HG03175 (cell line): ENCODE measurements around the gene PCBP3.
"Not testable (repeated sequence)": the region's sequence is repeated elsewhere in the genome, so short reads cannot be mapped to it uniquely, and the experiment has no call there.

Experiments
- ATAC-seq: cut with Tn5 transposase; IDR thresholded peaks from one replicate; pipeline ENCODE4 v1.9.1; 2021; ENCODE audit warnings: mild to moderate bottlenecking, moderate library complexity; ENCODE audit not compliant: unreplicated experiment

PCBP3 gene

DNA sequence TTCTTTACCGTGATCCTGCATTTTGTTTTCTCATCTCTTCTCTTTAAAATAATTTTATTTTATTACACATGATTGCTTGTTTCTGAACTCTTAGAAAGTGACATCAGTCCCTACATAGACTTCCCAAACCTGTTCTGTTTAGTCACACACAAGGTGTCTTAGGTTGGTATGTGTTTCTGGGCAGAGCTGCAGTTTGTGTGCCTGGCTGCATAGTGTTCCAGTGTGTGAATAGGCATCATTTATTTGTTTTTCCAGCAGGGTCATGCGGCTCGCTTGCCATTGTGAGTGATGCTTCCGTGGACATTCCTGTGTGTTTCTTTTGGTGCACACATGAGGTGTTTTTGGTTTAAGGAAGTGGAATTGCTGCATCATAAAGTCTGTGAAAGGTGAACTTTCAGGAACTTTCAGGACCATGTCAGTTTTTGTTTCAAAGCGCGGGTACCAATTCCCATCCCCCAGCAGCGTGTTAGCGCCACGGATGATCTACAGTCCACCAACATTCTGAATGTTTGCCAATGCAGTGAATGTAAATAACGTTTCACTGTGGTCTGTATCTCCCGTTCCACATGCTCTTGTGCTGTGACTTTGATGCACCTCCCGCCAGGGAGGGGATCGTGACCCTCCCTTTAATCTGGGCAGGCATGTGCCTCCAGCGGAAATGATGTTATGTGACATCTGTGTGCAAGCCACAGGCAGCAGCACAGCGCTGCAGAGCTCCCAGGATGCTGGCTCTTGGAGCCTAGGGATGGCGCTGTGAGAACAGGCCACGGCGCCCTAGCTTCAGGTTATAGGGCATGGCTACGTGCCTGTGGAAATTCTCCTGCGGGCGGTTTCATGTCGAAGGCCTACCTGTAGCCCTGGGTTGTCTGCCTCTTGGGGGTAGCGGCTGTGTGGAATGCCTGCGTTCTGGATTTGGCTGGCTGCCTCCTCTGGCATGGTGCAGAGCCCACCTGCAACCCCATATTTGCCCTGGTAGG is 193.5 kb downstream of the PCBP3 start:
- ATAC-seq, result no peak

- ATAC-seq, result no peak
Measured at GRCh38 chr21:45837936-45838335, 194.4 kb downstream of the PCBP3 start.

DNA sequence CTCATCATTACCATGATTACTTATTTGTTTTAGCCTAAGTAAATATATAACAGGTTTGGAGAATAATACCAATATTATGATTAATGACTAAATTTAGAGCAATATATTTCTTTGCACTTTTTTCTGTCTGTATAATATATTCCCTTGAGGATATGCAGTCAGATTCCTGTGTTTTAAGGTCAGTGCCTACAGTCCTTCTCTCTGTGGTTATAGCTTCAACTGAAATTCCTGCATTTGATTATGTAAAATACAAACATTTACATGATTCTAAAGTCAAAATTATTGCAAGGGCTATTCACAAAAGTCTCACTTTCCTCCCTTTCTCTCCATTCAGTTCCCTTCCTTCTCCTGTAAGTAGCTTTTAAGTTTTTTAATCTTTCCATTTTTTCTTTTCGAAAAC is 195.1 kb downstream of the PCBP3 start:
- no peak for ATAC-seq

- ATAC-seq, result no peak
Measured at GRCh38 chr21:45839274-45839673, 195.7 kb downstream of the PCBP3 start.

DNA sequence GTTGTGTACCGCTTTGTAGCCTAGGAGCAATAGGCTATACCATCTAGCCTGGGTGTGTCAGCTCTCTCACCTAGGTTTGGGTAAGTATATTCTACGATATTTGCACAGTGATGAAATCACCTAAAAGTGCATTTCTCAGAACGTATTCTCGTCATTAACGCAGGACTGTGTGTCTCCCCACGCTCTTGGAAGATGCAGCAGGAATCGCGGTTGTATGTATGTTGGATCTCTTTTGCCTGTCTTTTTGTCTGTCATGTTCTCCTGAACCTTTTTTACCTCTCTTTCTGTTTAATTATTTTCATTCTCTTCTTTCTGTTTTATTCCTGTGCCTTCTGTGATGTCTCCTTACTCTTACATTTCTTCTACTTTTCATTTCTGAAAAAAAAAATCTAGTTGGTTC is 197.5 kb downstream of the PCBP3 start:
- ATAC-seq, result no peak

GRCh38 chr21:45843426-45843825 is 199.9 kb downstream of the PCBP3 start:
- no peak for ATAC-seq

GRCh38 chr21:45844181-45844580 is 200.7 kb downstream of the PCBP3 start:
- ATAC-seq, result no peak

DNA sequence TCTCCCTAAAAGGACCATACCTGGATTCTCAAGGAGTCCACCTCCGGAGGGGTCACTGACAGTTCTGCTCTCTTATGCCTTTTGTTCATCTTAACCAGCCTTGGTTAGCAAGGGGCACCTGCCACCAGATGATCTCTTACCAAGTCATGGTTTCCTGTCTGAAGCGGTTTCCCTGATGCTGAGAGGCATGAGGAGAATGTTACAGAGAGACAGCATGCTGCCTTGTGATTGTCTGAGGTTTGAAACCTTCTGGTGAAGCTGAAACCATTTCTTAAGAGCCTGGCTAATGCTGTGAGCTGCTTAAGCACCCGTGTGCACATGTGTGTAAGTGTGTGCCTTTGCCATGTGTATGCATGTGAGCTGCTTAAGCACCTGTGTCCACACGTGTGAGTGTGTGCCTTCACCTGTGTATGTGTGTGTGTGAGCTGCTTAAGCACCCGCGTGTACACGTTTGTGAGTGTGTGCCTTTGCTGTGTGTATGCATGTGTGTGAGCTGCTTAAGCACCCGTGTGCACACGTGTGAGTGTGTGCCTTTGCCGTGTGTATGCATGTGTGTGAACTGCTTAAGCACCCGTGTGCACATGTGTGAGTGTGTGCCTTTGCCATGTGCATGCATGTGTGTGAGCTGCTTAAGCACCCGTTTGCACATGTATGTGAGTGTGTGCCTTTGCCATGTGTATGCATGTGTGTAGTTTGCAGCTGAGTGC is 201.7 kb downstream of the PCBP3 start:
- no peak for ATAC-seq

- no peak for ATAC-seq
Measured at GRCh38 chr21:45845770-45846090, 202.2 kb downstream of the PCBP3 start.

- ATAC-seq, result no peak
Measured at GRCh38 chr21:45846373-45847160, 203.0 kb downstream of the PCBP3 start.

DNA sequence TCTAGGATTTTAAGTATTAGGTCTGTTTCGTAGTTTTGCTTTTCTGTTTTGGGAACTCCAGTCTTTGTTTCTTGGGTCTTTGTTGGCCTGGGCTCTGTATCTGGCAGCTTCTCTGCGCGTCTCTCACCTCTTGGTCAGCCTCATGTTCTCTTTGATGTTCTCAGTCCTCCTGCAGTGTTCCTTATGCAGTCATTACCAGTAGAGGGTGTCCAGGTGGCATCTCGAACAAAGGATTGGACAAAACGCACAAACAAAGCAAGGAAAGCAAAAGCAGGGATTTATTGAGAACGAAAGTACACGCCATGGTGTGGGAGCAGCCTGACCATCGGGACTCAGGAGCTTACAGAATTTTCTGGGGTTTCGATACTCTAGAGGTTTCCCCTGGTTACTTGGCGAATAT is 204.3 kb downstream of the PCBP3 start:
- ATAC-seq, result no peak

DNA sequence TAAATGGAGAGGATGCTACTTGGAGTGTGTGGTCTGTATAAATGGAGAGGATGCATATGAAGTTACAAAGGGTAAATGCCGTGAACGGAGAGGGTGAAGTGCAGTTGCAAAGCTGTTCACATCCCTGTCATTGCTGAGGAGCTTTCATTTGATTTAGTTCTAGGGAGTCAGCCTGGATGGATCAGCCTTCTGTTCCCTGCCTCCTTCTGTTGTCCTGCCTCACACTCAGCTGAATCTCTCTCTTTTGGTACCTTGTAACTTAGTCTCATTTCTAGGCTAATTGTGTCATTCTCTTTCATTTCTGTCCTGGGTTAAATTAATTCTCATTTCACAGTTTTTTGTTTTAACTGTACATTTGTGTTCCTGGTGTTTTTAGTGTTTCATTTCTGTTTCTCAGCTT is 204.8 kb downstream of the PCBP3 start:
- no peak for ATAC-seq

DNA sequence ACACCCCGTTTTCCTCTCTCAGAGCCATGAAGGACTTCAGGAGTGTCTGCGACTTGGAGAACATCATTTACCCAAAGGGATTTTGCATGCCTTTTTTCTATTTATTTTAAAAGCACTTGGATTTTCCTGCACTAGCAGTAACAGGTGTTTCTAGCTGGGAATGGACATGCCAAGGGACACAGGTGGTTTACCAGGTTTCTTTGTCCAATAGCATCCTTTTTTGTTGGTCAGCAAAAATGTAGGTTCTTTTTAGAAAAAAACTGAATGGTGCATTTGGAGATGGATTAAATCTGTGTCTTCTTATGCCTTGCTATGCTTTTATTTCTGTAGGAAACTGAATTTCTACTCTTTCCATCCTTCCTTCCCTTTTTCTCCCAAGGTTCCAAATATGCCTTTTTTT is 205.3 kb downstream of the PCBP3 start:
- ATAC-seq, result no peak

GRCh38 chr21:45849651-45850050 is 206.1 kb downstream of the PCBP3 start:
- ATAC-seq, result no peak

DNA sequence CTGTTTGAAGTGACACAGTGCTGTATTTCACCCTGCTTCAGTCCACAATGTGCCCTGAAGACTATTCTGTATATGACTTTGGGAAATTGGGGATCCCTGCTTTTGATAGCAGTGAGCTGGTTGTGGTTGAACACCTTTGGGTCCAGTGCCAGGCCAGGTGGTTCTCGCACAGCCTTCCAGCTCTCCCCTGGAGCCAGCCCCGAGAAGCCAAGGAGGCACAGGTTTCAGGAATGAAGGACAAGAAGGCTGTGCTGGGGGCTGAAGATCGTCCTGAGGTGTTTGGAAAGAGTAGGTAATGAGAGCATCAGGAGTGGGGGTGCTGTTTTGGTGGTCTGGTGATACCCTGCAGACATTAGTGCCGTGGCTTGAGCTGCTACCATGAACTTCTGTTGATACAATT is 206.7 kb downstream of the PCBP3 start:
- ATAC-seq, result no peak

- ATAC-seq, result not testable (repeated sequence)
Measured at GRCh38 chr21:45852386-45852785, 208.9 kb downstream of the PCBP3 start.

GRCh38 chr21:45852886-45853400 is 209.4 kb downstream of the PCBP3 start:
- ATAC-seq, result no peak

GRCh38 chr21:45853703-45854342 is 210.3 kb downstream of the PCBP3 start:
- ATAC-seq, result no peak

DNA sequence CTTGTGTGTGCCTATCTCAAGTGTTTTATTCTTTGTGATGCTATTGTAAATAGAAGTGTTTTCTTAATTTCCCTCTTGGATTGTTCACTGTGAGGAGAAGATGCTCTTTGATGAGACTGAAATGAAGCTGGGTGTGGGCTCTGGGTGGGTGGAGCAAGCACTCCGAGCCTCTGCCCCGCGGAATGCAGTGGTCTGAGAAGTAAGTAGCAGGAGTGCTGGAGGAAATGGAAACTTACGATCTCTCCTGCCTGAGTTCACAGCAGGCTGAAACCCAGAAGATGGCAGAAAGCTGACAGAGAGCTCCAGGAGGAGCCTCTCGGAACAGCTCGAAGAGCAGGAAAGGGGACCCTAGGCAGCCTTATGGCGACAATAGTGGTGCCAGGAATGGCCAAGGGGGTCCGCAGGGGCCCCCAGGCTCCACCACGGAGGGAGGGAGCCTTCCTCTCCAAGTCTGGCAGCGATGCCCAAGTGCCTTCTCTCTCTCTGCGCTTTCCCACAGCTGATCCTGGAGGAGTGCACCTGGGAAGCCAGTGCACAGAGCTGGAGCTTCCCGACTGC is 211.2 kb downstream of the PCBP3 start:
- ATAC-seq, result no peak

- no peak for ATAC-seq
Measured at GRCh38 chr21:45855248-45855811, 211.8 kb downstream of the PCBP3 start.
